Glomerular visceral epithelial cell (primary cell): ENCODE results near the gene NDUFS6.

ENCODE experiments used
- DNase-seq: peaks from one replicate; pipeline ENCODE4 v3.0.0-alpha.2; 2016; ENCODE audit errors: extremely low spot score

NDUFS6 gene

DNA sequence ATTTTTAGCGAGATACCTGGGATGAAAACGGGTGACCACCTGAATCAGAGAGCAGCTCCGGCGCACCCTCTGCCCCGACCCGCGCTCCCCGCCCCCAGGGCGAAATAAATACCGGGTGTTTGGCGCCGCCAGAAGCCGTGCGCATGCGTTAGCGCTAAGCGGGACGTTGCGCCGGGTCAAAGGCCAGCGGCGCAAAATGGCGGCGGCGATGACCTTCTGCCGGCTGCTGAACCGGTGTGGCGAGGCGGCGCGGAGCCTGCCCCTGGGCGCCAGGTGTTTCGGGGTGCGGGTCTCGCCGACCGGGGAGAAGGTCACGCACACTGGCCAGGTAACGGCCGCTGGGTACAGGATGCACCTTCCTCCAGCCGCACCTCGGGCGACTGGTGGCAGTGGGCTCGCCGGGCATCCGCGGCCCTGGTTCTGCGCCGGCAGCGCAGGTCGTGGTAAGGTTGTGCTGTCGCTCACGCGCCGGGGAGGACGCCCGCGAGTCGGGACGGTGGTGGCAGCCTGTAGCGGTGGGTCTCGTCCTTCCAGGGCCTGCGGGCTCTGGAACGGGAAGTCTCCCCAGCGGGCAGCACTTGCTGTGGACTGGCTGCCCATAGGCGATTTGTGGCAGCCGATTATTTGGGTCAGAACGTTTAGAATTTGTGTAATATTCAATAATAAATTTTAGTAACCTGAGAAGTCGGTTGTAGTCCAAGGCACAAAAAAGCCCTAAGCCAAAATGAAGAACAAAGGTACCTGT lies at the start of gene NDUFS6:
Gene NDUFS6, plus strand, starts transcription at position 186 of the 745 bp plus-strand sequence. Its CDS starts 11 bp downstream, at position 197.
- peak; percentile 71 for DNase-seq

DNA sequence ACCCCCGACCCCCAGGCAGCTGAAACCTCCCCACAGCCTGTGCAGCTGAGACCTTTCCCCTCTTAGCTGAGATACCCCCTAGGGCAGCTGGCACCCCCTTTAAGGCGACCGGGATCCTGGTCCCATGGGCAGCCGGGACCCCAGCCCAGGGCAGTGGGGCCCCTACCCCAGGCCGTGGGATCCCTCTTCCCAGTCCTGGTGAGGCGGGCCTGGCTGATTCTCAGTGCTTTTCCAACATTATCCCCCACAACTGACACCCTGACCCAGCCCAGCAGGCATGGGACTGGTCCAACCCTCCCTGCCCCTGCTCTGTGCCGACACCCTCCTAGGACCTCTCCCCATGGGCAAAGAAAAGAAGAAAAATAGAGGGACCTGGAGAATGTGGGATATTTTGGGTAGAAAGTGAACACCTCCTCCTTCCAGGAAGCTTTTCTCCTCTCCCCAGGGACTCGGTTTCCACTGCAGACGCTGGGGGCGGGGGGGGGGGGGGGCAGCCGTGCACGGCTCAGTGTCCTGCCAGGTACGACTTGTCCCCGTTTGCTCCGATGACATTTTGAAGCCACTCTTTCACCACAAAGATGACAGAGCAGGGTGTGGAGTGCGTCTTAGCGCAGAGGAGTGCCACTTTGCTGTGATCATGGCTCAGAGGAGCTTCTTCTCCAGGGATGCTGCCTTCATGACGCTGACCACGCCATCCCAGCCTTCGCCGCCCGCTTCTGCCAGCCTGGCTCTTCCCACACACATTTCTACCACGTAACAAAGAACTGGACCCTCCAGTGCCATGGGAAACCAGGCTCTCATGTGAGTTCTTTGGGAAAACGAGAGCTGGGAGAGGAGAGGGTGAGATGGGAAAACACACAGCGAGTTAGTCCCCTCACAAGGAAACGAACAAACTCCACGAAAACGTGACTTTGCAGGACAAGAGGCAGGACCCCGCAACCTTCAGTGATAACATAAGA lies 49.1 kb upstream of the NDUFS6 start:
- DNase-seq = no peak

DNA sequence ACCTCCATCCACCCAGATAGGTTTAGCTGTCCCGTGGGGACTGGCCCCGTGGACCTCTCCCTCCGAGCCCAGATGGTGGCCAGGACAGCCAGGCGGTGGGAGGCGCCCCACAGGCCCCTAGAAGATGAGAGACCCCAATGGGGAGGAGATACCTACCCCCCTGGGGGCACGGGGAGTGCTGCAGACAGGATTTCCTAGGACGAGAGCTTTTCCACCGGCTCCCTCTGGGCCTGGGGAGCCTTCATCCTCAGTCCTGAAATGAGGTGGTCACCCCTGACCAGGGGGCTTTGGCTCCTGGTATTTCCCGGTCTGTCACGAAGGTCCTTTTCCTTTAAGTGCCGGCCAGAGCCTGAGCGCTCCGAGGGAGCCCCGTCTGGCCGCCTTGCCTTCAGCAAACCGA lies 48.3 kb upstream of the NDUFS6 start:
- no peak for DNase-seq

DNA sequence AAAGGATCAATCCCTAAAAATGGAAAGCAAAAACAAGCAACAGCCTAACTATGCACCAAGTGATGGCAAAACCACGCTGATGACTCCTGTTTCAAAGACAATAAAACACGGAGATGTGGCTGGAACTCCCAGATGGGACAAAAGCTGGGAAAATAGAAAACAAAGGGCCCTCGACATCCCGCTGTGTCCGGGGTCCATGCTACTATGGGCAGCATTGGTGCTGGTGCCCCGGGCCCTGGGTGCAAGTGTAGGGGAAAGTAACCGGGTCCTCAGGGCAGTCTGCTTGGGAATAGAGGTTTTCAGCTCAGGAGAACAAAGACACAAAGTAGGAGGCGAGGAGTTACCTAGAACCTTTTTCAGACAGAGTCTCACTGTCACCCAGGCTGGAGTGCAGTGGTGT lies 47.7 kb upstream of the NDUFS6 start:
- DNase-seq = no peak

DNA sequence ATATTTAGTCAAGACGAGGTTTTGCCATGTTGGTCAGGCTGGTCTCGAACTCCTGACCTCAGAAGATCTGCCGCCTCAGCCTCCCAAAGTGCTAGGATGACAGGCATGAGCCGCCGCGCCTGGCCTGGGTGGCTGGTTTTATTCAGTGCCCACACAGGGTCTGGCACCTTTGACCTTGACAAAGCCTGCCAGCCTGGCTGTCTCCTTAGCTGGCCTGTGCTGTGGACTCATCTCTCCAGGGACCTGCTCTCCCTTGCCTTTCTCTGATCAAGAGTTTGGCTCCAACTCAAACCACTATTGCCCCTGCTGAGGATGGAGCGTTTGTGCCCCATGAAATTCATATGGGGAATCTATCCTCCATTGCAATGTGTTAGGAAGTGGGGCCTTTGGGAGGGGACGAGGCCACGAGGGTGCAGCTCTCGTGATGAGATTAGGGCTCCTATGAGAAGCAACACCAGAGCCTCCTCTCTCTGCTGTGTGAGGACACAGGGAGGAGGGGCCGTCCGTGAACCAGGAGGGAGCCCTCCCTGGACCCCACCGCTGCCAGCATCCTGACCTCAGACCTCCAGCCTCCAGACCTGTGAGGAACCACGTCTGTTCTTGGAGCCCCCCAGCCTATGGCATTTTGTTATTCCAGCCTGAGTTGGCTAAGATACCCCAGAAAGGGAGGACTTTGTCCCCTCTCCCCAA lies 46.5 kb upstream of the NDUFS6 start:
- no peak for DNase-seq

DNA sequence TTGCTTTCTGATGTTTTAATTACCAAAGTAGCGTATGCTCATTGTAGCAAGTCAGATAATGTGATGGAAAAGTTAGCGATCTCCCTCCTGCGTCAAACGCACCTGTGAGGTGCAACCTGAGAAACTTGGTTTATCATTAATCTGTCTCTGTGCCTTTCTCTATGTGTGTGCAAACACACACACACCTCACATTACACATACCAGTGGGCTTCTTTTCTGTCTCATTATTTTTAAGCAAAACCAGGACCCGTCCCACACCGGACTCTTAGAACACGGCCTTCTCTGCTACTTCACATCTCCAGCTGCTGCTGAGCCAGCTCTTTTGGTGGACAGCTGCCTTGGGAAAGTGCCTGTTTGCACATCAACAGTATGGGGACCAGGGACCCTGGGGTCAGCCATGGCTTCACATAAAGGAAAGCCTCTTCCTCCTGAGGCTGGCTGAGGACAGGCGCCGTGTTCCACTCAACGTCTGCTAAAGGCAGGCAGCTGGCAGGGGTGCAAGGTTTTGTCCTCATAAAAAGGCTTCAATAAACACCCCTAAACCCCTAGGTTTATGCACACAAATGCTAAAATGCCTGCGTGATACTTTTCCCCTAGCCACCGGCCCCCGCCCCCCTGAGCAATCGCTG lies 45.8 kb upstream of the NDUFS6 start:
- DNase-seq = no peak

DNA sequence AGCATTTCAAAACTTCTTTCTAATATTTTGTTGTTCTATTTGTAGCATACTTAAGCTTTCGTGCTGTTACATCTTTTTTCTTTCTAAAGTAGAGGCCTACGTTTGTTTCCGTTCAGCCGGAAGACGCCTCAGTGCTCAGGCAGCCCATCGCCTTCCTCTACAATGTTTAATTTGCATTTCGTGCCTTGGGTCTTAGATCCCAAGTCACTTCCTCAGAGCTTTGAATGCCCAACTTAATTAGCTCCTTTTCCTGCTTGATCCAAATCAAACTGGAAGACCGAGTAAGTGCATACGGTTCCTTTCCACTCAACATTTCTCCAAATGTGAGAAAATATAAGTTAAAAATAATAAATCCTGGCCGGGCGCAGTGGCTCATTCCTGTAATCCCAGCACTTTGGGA lies 44.7 kb upstream of the NDUFS6 start:
- no peak for DNase-seq

DNA sequence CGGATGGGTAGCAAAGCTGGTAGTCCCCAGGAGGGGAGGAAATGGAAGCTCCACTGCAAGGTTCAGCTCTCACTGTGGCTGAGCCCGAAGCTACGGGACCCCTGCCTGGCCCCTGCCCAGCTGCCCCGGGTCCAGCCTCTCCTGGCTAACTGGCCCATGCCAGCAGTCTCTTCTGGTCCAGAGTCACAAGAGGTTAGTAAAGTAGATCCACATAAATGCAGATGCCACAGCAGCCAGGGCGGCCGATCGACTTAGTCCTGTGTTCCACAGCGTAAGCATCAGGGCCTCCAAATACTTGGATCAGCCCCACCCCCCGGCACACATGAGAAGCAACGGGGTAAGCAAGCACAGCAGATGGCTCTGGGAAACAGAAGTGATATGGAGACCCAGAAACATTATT lies 43.7 kb upstream of the NDUFS6 start:
- no peak for DNase-seq

DNA sequence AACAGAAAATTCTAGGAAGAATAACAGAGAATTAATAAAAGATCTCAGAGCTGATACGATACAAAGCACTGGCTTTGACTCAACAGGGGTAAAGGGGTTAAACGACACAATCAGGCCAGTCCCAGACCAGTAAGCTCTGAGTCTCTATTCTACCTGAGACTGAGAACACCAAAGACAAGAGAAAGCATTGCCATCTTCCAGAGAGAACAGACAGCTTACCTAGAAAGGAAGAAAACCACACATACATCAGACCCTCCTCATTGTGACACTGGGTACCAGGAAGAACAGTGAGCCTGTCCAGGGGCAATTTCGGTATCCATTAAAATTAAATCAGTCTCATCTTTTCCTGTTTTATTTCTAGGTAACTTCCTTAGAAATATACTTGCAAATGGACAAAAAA lies 42.6 kb upstream of the NDUFS6 start:
- DNase-seq = no peak

DNA sequence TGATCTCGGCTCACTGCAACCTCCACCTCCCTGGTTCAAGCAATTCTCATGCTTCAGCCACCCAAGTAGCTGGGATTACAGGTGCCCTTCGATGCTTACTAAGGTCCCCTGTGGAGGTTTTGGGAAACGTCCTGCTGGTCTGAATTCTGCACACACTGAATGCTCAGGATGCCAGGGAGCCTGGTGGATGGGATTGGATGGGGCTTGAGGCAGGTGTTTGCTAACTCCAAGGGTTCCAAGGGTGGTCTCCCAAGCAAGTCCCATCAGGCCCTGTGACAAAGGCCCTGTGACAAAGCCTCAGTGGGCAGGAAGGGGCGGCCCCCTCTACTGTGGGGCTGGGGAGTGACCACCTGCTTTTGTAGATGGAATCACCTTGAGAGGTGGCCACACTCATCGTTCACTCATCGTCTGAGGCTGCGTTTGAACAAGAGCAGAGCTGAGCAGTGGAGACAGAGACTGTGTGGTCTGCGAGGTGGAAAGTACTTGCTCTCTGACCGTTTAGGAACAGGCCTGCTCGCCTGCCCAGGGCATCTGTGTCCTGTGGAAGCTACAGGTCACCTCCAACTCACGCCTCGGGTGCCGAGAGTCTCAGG lies 41.7 kb upstream of the NDUFS6 start:
- DNase-seq = no peak

DNA sequence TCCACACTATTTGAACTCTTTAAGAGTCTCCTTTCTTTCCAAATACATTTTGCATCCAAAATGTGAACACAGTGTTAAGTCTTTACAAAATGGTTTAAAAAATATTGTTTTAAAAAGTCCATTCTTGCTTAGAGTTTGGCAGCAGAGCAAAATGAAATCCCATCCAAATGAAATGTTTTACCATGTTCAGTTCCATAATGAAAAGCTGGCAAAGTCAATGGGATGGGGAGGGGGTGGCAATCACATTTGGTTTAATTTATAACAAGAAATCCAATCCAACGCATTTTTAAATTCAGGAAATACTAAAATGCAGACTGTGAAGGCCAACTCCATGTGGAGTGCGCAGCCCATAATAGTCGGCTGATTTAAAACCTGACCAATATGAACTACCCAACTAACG lies 41.0 kb upstream of the NDUFS6 start:
- DNase-seq = no peak

DNA sequence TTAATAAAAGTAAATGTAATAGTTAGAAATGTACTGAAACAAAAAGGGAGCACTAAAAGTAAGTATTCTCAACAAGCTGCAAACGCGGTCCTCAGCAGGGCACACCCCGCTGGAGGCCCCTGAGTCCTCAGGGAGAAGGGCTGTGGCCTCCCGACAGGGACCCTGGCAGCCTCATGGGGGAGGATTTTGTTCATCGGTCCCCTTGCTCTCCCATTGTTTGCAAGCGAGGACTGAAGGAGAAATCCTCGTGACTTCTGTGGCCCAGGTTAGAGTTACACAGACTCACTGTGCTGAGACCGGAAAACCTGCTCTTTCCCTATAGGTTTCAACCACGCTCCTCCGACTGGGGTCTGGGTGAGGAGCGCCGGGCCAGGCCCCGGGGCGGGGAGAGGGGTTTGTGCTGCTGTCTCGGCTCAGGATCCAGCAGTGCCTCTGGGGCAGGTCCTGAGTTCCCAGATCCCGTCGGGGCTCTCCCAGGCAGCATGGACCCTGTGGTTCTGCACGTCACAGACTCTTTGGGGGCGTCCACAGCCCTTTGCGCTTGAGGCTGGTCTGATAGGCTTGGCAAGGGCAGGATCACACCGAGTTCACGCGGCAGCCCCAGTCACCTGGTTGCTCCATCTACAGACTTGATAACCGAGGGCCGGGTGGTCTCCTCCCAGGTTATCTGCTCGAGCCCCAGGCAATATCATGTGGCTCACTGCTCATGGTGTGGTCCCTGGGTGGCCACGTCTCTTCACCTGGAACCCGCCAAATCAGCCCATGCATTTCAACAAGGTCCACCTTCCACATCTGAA lies 40.4 kb upstream of the NDUFS6 start:
- no peak for DNase-seq

DNA sequence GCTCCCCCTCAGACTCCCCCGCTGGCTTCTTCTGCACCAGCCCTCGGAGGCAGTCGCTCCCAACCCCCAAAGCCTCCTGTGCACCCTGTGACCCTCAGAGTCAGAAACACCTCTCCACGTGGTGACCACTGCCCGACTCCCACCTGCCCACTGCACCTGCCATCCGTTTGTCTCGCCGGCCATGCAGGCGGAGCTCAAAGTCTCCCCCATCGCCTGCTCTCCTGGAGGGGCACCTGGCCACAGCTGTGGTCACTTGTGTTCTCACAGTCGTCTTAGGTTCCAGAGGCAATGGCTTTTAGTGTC lies 39.8 kb upstream of the NDUFS6 start:
- DNase-seq = no peak

DNA sequence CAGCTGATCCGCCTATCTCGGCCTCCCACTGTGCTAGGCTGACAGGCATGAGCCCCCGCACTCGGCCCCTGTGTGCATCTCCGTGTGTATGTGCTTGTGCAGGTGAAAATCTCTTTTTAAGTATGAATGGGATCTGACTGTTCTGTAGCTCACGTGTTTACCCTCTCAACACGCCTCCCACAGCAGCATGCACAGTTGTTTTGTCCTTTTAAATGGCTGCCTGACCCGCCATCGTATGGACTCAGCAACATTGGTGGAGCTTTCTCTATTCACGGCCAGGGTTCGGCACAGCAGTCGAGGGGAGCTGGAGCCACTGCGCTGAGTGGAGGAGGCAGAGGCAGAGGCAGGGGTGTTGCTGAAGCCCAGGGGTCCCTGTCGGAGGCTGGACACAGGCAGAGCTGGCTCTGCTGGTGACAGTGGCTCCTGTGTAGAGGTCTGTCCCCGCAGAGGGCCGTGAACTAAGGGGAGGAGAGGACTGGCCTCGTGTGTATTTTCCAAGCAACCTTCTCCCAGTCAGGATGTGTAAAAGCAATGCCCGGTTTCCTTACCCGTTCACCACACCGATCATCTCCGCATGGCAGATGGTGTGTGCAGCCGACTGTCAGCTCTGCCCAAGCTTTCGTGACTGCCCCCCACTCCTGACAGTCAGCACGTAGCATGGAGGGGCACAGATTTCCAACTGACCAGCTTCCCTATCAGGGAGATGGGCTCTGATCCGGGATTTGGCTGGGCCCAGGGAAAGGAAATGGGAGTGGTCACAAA lies 38.9 kb upstream of the NDUFS6 start:
- no peak for DNase-seq

DNA sequence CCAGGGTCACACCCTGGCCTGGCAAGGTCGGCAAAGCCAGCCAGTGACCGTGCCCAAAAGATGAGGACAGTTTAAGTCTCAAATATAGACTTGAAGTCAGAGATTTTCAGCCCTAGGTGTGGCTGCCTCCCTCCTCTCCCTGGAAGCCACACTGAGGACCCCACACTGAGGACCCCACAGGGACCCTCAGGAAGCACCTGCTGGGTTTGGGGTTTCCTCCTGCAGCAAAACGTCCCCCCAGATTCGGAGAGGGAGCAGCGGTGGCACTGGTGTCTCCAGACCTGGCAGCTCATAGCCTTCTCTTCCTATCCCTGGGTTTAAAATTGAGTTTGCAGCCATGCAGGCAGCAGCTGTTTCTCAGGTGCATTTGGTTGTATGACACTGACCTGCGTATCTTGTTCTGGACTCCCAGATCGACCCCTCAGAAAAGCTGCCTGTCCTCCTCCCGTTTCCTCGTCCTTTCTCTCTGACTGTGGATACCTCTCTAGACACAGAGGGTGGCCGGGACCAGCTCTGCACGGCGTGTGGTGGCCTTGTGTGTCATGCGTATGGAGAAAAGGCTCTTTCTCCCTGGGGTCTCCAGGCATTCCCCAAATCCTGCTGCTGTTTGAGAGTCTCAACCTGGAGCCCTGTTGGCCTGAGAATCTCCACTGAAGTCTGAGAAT lies 38.2 kb upstream of the NDUFS6 start:
- no peak for DNase-seq

DNA sequence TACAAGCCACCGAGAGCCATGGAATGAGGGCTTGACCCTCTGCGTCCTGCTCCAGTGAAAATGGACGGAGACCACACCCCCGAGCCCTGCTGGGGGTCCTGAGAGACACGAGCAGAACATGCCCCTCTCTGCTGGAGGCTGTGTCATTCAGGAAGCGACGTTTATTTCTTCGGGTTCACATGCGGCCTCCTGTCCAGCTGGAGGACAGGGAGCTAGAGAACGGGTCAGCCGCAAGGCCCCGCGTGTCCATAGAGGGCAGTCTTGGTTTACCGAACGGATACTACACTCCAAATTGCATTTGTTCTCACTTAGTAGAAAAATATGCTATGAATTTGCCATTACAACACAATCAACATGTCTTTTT lies 37.7 kb upstream of the NDUFS6 start:
- DNase-seq = peak; percentile 56

DNA sequence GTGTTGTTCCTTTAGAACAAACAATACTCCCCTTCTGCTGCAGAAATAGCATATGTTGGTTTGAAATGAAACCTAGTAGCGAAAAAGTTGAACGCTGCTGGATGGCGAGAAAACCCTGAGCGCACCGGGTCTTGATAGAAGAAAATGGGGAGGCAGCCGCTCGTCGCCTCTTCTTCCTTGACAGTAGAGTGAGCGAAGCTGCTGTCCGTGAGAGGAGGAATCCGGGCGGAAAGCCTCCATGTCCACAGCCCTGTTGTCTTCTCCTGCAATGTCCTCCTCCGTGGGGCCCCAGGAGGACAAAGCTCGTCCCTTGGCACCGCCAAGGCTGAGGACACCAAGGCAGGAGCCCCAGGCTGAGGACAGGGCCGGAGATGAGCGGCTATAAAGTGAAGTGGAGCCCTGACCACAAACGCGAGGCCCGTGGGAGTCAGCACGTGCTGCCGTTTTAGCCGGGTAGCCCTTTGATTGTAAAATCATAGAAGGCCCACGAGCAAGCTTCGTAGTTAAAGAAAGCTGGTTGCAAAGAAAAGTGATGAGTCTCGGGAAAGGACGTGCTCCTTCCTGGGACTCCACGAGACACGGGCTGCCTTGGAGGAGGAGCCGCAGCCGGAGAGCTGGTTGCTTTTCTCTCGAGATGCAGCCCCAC lies 37.1 kb upstream of the NDUFS6 start:
- no peak for DNase-seq

DNA sequence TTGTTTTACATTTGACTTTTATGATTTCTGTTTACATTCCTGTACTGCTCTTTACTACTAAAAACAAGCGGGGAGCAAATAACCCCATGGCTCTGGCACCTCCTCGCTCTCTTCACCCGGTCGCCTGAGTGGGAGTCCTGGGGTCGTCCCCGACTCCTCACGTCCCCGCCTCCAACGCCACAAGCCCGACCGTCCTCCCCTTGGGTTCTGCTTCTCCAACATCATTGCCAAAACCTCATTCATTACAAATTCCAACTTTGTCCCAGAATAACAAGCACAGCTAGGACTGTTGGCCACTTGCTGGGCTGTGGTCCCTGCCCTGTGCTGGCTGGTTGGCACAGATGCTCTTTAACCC lies 36.6 kb upstream of the NDUFS6 start:
- DNase-seq = no peak

DNA sequence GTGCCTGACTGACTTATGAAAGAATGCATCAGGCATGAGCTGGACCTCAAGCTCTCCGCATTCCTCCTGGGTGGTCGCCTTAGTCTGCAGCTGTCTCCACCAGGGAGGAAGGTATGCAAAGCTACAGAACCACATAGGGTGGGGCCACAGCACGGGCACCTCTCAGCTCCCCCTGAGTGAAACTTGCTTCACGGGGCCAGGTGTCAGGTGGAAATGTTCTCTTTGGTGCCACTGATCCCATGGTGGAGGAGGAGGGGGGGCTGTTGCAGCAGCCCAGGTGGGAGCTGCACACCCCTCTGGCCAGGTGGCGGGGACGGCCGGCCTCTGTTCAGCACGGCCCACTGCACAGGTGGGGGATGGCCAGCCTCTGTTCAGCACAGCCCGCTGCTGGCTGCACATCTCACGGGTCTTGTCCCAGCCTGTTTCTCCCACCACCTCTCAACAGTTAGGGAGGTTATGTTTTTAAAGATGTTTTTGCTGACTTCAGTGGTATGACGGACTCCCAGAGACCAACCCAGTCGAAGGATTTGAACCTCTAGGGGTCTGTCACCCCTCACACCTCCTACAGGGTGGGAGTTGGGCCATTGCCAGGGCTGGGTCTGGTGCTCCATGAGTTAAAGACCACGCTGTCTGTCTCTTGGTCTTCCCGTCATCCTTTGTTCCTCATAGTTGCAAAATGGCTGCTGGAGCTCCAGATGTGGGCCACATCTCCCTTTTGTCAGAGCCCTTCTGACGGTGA lies 35.9 kb upstream of the NDUFS6 start:
- no peak for DNase-seq
